HepG2 (cell line): ENCODE measurements around the gene TMX3. TPM values are rescaled to one million over a fixed set of nuclear protein-coding genes. Genes with fewer than 3 reads are reported as not detected.

Source experiments
- ATAC-seq: fragments of 200-7000 bp; cut with Tn5 transposase; 3 replicates; pipeline ENCODE4 v1.9.1; 2020; ENCODE audit warnings: mild to moderate bottlenecking, moderate library complexity
- BruUV-seq: library from RNA; stranded (reverse); fragments of 400-500 nt; replicated peaks from 2 replicates; lab custom pipeline; 2021; lab: Mats Ljungman, UMichigan
- CTCF ChIA-PET: fragments of 300-600 bp; formaldehyde crosslinking; extraction: SDS; loops from one replicate; lab custom pipeline; 2021; ENCODE audit warnings: low total read pairs, inconsistent platforms, low intra/inter-chr PET ratio; lab: Yijun Ruan, JAX
- POLR2A ChIA-PET: fragments of 350-600 bp; sonication (Branson Sonifier 250); formaldehyde crosslinking; loops from one replicate; lab custom pipeline; 2020; ENCODE audit warnings: antibody characterized with exemption, inconsistent platforms; lab: Yijun Ruan, JAX
- DNase-seq: peaks from one replicate; pipeline ENCODE4 v3.0.0-alpha.2; 2015; ENCODE audit warnings: low spot score
- FAIRE-seq: peaks from 3 replicates; lab custom pipeline; 2011; peaks lifted over from hg19 to GRCh38; lab: Jason Lieb, UNC
- H2AFZ ChIP-seq: one replicate; pipeline ENCODE4 v1.6.1; 2011; ENCODE audit warnings: low read length, inconsistent platforms
- H3K27ac ChIP-seq: fragments of 300-600 bp; 3 replicates; pipeline ENCODE4 v1.8.0; 2011; ENCODE audit warnings: mixed run types, mild to moderate bottlenecking, mixed read lengths, low read length, inconsistent platforms; ENCODE audit not compliant: insufficient read depth; ENCODE audit errors: extremely low read length
- H3K27me3 ChIP-seq, 2 experiments: fragments of 200-600 bp in 1 of 2; 2 replicates in 1 of 2; 3 replicates in 1 of 2; pipeline versions ENCODE4 v1.6.0 to v1.8.0; 2011; ENCODE audit warnings: low read length in 2 of 2, mild to moderate bottlenecking in 2 of 2, moderate library complexity in 2 of 2, inconsistent platforms in 1 of 2; ENCODE audit not compliant: insufficient read depth in 2 of 2, control insufficient read depth in 1 of 2
- H3K36me3 ChIP-seq, 2 experiments: fragments of 200-600 bp in 1 of 2; replicated peaks in 1 of 2; 2 replicates in 1 of 2; 3 replicates in 1 of 2; pipeline versions ENCODE4 v1.5.1 to v1.8.0; 2011; ENCODE audit warnings: low read length in 2 of 2, inconsistent platforms in 1 of 2; ENCODE audit not compliant: insufficient read depth in 2 of 2, control insufficient read depth in 1 of 2
- H3K4me1 ChIP-seq: 2 replicates; pipeline ENCODE4 v1.5.1; 2012; ENCODE audit warnings: low read length, inconsistent platforms; ENCODE audit not compliant: insufficient read depth
- H3K4me2 ChIP-seq: 2 replicates; pipeline ENCODE4 v1.6.0; 2011; ENCODE audit warnings: low read depth, low read length, inconsistent platforms
- H3K4me3 ChIP-seq, 3 experiments: fragments of 200-600 bp in 1 of 3; sonication (generic), shearing (Covaris generic) in 1 of 3; replicated peaks in 1 of 3; 2 replicates each; pipeline ENCODE4 v1.5.1; 2011 to 2016; ENCODE audit warnings: low read length in 3 of 3, inconsistent platforms in 2 of 3, low read depth in 2 of 3, mild to moderate bottlenecking in 2 of 3, control low read depth in 1 of 3, mixed read lengths in 1 of 3; ENCODE audit not compliant: insufficient read depth in 1 of 3
- H3K79me2 ChIP-seq: one replicate; pipeline ENCODE4 v1.6.1; 2011; ENCODE audit warnings: low read length, inconsistent platforms; ENCODE audit not compliant: insufficient read depth
- H3K9ac ChIP-seq: 2 replicates; pipeline ENCODE4 v1.6.0; 2011; ENCODE audit warnings: mild to moderate bottlenecking, low read depth, low read length, inconsistent platforms; ENCODE audit not compliant: insufficient read depth
- H3K9me3 ChIP-seq: 2 replicates; pipeline ENCODE4 v1.5.1; 2012; ENCODE audit warnings: mild to moderate bottlenecking, low read length
- H4K20me1 ChIP-seq: 2 replicates; pipeline ENCODE4 v1.6.0; 2011; ENCODE audit warnings: inconsistent platforms, mild to moderate bottlenecking, low read length, moderate library complexity; ENCODE audit not compliant: insufficient read depth
- ARNT2 ChIP-seq: sonication (generic); formaldehyde crosslinking; IDR thresholded peaks from 2 replicates; pipeline ENCODE4 v1.8.0; 2022; ENCODE audit warnings: mild to moderate bottlenecking, low read depth, missing genetic modification reagents, moderate library complexity
- CREB1 ChIP-seq, 2 experiments: fragments of 450-650 bp in 1 of 2; IDR thresholded peaks; 2 replicates each; pipeline ENCODE4 v1.6.1; 2016 to 2017; ENCODE audit warnings: control low read depth in 1 of 2, mild to moderate bottlenecking in 1 of 2, missing compliant biosample characterization in 1 of 2, missing genetic modification characterization in 1 of 2
- MED13 ChIP-seq: sonication (generic); formaldehyde crosslinking; IDR thresholded peaks from 2 replicates; pipeline ENCODE4 v1.5.0; 2020; ENCODE audit warnings: missing genetic modification reagents
- MXD3 ChIP-seq: IDR thresholded peaks from 2 replicates; pipeline ENCODE4 v1.6.1; 2016; ENCODE audit warnings: mild to moderate bottlenecking, missing biosample characterization, missing genetic modification reagents
- NR2F6 ChIP-seq, 2 experiments: IDR thresholded peaks; 2 replicates each; pipeline ENCODE4 v1.6.1; 2016; ENCODE audit warnings: antibody characterized with exemption in 1 of 2, mild to moderate bottlenecking in 1 of 2
- PRMT3 ChIP-seq: sonication (generic); formaldehyde crosslinking; IDR thresholded peaks from 2 replicates; pipeline ENCODE4 v1.8.1; 2022; ENCODE audit warnings: low read depth, mild to moderate bottlenecking, moderate library complexity, missing genetic modification reagents, borderline replicate concordance
- THAP11 ChIP-seq: IDR thresholded peaks from 2 replicates; pipeline ENCODE4 v1.6.1; 2016; ENCODE audit warnings: missing biosample characterization, missing genetic modification reagents
- ZBTB26 ChIP-seq: IDR thresholded peaks from 2 replicates; pipeline ENCODE4 v1.6.1; 2016; ENCODE audit warnings: missing compliant biosample characterization, missing genetic modification reagents, borderline replicate concordance
- ZFP90 ChIP-seq: sonication (generic); formaldehyde crosslinking; IDR thresholded peaks from 2 replicates; pipeline ENCODE4 v1.8.0; 2022; ENCODE audit warnings: missing genetic modification reagents, mild to moderate bottlenecking, inconsistent platforms, borderline replicate concordance
- ZNF20 ChIP-seq: sonication (generic); formaldehyde crosslinking; IDR thresholded peaks from 2 replicates; pipeline ENCODE4 v1.4.0; 2020; ENCODE audit warnings: mild to moderate bottlenecking, moderate library complexity, missing genetic modification reagents
- ZNF333 ChIP-seq: sonication (generic); formaldehyde crosslinking; IDR thresholded peaks from 2 replicates; pipeline ENCODE4 v1.4.0; 2020; ENCODE audit warnings: mild to moderate bottlenecking, missing genetic modification reagents, borderline replicate concordance
- ZNF432 ChIP-seq: sonication (generic); formaldehyde crosslinking; IDR thresholded peaks from 2 replicates; pipeline ENCODE4 v1.5.0; 2020; ENCODE audit warnings: missing genetic modification reagents, mild to moderate bottlenecking, borderline replicate concordance
- ZNF567 ChIP-seq: sonication (generic); formaldehyde crosslinking; IDR thresholded peaks from 2 replicates; pipeline ENCODE4 v1.8.1; 2023; ENCODE audit warnings: mild to moderate bottlenecking, missing genetic modification reagents, borderline replicate concordance
- ZNF7 ChIP-seq: IDR thresholded peaks from 2 replicates; pipeline ENCODE4 v1.6.1; 2016; ENCODE audit warnings: missing biosample characterization, missing genetic modification reagents
- WGBS: methylation state at CpG from one replicate; pipeline ENCODE4 v1.1.6; 2017; ENCODE audit warnings: low lambda C conversion rate; 5-methylcytosine and 5-hydroxymethylcytosine counted together
- in situ Hi-C: cut with HindIII; loops from 2 replicates; pipeline ENCODE4 v1.10.0; 2017; ENCODE audit warnings: low pct_unique_long_range_greater_than_20kb; ENCODE audit not compliant: extremely low pct_ligation_motif_present
- intact Hi-C: fragments of 100-400 bp; cut with micrococcal nuclease; formaldehyde crosslinking; loops from one replicate; pipeline ENCODE4 v1.10.0; 2022; ENCODE audit not compliant: unreplicated experiment
- polyA plus RNA-seq, 8 experiments: library from polyadenylated mRNA; depleted of rRNA in 3 of 8; stranded (reverse) in 7 of 8; unstranded in 1 of 8; fragments of >200 nt; fragmentation: Illumina TruSeq in 4 of 8; extraction: Trizol in 4 of 8; gene quantifications; 2 replicates each; pipeline versions ENCODE4 v1.2.1 to v1.2.3, GENCODE V29; 2011 to 2016; ENCODE audit warnings: low read depth in 4 of 8, missing spikeins in 1 of 8, mixed read lengths in 1 of 8; ENCODE audit not compliant: insufficient read depth in 1 of 8
- total RNA-seq, 5 experiments: library from RNA; depleted of rRNA; stranded (reverse); fragments of >200 nt; fragmentation: Illumina TruSeq; extraction: Trizol; gene quantifications; 2 replicates each; pipeline ENCODE4 v1.2.3, GENCODE V29; 2016; ENCODE audit warnings: low read depth in 1 of 5
- TF ChIP-seq, protein P1 (sequence below): sonication (generic); formaldehyde crosslinking; IDR thresholded peaks from 2 replicates; pipeline ENCODE4 v1.9.0; 2021; ENCODE audit warnings: missing genetic modification reagents, borderline replicate concordance

TMX3 gene
- total and polyA plus RNA-seq, 2 of the 13 experiments (the other 11 are each of a cell fraction or from before 2014, with no cell fraction given) = 12.9 to 25.0 TPM

DNA sequence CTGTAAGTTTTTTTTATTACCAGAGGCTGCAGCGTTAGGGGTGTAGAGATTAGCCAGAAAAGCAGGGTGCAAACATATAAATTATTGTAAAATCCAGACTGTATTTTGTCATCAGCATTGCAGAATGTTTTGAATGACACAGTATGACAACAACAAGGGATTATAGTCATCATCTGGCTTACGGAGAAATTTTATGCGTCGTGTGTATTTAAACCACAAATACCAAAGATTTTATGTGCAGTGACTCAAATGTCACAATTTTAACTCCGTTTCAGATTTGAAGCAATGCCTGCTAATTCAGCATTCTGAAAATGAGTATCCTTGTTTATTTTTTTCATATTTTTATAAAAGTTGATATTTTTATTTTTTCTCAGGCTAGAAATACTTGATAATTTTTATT, 19.4 kb upstream of the TMX3 start:
- no peak overlapping the region for H3K4me2 ChIP-seq

DNA sequence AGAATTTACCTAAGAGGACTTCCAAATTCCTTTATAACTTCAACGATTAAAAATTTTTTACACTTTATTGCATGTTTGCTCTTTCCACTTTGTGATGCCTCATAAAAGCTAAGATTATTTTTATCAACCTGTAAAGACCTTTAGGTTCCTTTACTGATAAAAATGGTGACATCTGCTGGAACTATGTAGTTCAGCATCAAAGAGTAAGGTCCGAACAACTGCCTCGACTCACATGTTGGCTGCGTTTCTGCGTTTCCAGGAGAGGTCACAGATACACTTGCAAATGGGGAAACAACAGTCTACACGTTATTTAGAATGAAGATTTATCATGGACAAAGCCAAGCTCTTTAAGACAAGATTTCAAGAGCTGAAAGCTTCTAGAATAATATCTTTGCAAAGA, 18.8 kb upstream of the TMX3 start:
- no peak overlapping the region for H3K4me2 ChIP-seq
- H3K9me3 ChIP-seq = no peaks in the 10 kb centered on the region
- FAIRE-seq = no peak
- in situ Hi-C loops (no loop called here), intact Hi-C loops (no loop called here)
- no peaks in the 10 kb centered on the region for H3K4me1 ChIP-seq
- H4K20me1 ChIP-seq = no peaks in the 10 kb centered on the region
- ATAC-seq = no peak
- no peak overlapping the region for H2AFZ ChIP-seq
- no TSS peak for BruUV-seq
- ChIA-PET CTCF (no interaction called here), POLR2A (no interaction called here)
- no peak overlapping the region for H3K9ac ChIP-seq
- H3K79me2 ChIP-seq = no peaks in the 10 kb centered on the region
- no peaks in the 10 kb centered on the region for H3K36me3 ChIP-seq
- H3K27ac ChIP-seq = no peak overlapping the region
- no peak overlapping the region for H3K4me3 ChIP-seq
- no peak for DNase-seq
- H3K27me3 ChIP-seq = no peaks in the 10 kb centered on the region
- 70% methylated on average over 6 of the region's 6 CpGs for WGBS
- TF ChIP-seq CREB1 (IDR thresholded peaks at IDR 0.05) = no peak
- TF ChIP-seq CREB1 (CRISPR knock-in tag; IDR thresholded peaks at IDR 0.05) = no peak
- no peak for TF ChIP-seq ZNF333 (CRISPR knock-in tag)
- TF ChIP-seq ARNT2 (CRISPR knock-in tag) = no peak
- TF ChIP-seq ZNF567 = no peak
- TF ChIP-seq PRMT3 (CRISPR knock-in tag) = no peak
- TF ChIP-seq ZFP90 (CRISPR knock-in tag) = no peak
- TF ChIP-seq, protein P1, sequence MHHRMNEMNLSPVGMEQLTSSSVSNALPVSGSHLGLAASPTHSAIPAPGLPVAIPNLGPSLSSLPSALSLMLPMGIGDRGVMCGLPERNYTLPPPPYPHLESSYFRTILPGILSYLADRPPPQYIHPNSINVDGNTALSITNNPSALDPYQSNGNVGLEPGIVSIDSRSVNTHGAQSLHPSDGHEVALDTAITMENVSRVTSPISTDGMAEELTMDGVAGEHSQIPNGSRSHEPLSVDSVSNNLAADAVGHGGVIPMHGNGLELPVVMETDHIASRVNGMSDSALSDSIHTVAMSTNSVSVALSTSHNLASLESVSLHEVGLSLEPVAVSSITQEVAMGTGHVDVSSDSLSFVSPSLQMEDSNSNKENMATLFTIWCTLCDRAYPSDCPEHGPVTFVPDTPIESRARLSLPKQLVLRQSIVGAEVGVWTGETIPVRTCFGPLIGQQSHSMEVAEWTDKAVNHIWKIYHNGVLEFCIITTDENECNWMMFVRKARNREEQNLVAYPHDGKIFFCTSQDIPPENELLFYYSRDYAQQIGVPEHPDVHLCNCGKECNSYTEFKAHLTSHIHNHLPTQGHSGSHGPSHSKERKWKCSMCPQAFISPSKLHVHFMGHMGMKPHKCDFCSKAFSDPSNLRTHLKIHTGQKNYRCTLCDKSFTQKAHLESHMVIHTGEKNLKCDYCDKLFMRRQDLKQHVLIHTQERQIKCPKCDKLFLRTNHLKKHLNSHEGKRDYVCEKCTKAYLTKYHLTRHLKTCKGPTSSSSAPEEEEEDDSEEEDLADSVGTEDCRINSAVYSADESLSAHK (CRISPR knock-in tag) = no peak
- no peak for TF ChIP-seq NR2F6 (IDR thresholded peaks at IDR 0.05)
- TF ChIP-seq NR2F6 (CRISPR knock-in tag; IDR thresholded peaks at IDR 0.05) = no peak
- no peak for TF ChIP-seq ZNF7 (CRISPR knock-in tag)
- no peak for TF ChIP-seq MXD3 (CRISPR knock-in tag)

More for the DNA sequence above, 19.4 kb upstream of the TMX3 start:
- Histone ChIP-seq H2AFZ (no peak overlapping the region), H3K9me3 (no peaks in the 10 kb centered on the region), H3K27ac (no peak overlapping the region), H3K36me3 (no peaks in the 10 kb centered on the region), H3K4me1 (no peaks in the 10 kb centered on the region)
- ChIA-PET CTCF (no interaction called here), POLR2A (no interaction called here)
- WGBS = 75% methylated on average over 5 of the region's 5 CpGs
- intact Hi-C loops = no loop called here
- TF ChIP-seq MED13 = no peak
- no peak for TF ChIP-seq ZBTB26
- TF ChIP-seq ZNF20 (CRISPR knock-in tag) = no peak
- TF ChIP-seq THAP11 (CRISPR knock-in tag) = no peak
- TF ChIP-seq ZNF432 (CRISPR knock-in tag) = no peak
- TF ChIP-seq, all 625 proteins: peak for 0
- no peaks in the 10 kb centered on the region for H4K20me1 ChIP-seq
- H3K9ac ChIP-seq = no peak overlapping the region
- no peak overlapping the region for H3K4me3 ChIP-seq
- FAIRE-seq (no peak), ATAC-seq (no peak), DNase-seq (no peak)
- BruUV-seq = no TSS peak
- no peaks in the 10 kb centered on the region for H3K79me2 ChIP-seq
- H3K27me3 ChIP-seq = no peaks in the 10 kb centered on the region
- in situ Hi-C loops = no loop called here
